ENCODE results near the gene C2orf15.
"Not testable (repeated sequence)": the region's sequence is repeated elsewhere in the genome, so short reads cannot be mapped to it uniquely, and the experiment has no call there.

C2orf15 gene, protein sequence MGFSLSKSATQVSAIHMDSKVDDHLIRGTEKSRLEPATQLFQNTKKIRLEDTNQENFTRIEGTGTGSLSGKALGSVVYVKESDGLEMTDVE
- 0.32 to 2.6 (median 2.1) reads per million in 3 experiments for total RNA-seq

DNA sequence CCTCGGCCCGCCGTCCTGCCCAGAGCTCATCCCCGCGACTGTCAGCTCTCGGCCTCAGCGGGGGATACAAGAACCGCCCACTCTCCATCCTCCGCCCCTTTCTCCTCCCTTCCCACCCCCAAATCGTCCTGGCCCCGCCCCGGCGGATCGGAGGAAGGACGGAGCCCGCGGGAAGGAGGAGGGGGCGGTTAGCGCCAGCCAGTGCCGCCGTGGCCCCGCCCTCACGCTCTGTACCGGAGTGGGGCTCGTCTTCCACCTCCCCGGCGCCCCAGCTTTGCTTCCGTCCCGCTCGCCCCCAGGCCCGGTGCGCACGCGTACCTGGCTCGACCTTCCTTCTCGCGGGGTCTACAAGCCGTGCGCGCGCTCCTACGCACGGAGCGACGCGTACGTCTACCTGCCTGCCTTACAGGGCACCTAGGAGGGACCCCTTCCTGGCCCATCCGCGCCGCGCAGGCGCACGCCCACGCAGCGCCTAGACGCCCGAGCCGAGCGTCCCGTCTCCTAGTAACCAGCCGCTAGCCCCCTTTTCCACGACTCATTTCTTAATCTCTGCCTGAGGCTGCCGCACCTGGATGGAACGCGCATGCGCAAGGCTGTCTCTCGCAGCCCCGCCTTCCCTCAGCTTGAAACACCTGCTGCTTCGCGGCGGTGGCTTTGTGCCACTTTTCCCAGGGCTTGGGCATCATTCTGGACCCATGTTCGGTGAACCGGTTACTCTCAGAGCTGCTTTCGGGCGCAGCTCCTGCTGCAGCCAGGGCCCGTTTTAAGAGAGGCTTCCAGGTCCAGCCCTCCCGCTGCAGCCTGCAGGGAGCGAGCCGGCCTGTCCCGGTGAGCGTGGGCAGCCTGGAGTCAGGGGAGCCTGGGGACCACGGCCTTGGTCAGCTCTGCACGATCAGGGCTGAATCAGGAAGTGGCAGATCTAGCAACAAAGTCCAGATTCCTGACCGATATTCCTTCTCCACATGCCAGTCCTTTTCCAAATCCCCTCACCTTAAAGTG is at the start of gene C2orf15:
Gene C2orf15, plus strand, starts transcription at position 598 of the 999 bp plus-strand sequence. CDS start 8,852 bp downstream, outside the sequence.
- DNase-seq: peak; percentile 97

DNA sequence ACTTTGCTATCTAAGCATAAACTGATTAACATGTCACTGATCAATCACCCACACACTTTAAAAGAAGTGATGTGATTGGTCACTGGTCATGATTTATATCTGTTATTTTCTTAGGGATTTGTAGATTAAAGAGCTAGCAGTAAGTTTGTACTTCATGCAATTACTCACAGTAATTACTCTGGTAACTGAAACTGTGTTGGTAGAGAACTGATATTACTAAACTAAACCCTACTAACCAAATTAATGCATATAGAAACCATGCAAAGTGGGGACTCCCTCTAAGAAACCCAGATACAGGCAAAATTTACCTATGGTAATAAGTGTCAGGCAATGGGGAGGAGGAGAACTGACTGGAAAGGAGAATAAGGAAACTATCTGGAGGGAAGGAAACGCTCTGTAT is 44.8 kb upstream of the C2orf15 start:
- DNase-seq: no peak

DNA sequence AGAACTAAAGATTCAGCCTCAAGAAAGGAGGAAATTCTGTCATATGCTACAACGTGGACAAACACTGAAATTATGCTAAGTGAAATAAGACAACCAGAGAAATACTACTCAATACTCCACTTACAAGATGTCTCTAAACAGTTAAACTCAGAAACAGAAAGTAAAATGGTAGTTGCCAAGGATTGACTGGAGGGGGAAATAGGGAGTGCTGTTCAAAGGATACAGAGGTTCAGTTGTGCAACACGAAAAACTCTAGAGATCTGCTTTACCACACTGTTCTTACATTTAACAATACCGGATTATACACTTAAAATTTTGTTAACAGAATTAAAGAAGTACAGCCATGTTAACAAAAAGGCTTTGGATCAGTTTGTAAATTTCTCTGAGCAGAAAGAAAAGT is 39.8 kb upstream of the C2orf15 start:
- DNase-seq: no peak

DNA sequence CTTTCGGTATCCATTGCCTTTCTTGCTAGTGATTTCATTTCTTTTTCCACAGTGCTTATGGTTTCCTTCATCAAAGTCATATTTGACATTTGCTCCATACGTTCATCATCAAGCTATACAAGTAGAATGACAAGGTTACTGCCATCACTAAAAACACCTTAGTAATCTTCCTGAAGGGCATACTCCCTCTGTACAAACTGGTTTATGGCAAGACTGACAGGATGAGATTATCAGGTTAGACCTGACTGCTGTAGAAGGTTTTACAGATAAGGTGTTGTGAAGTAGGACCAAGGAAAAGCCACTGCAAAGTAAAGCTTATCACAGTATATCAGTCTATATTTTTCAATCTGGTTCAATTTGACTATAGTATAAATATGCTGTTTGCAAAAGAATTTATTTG is 37.5 kb upstream of the C2orf15 start:
- DNase-seq: no peak

DNA sequence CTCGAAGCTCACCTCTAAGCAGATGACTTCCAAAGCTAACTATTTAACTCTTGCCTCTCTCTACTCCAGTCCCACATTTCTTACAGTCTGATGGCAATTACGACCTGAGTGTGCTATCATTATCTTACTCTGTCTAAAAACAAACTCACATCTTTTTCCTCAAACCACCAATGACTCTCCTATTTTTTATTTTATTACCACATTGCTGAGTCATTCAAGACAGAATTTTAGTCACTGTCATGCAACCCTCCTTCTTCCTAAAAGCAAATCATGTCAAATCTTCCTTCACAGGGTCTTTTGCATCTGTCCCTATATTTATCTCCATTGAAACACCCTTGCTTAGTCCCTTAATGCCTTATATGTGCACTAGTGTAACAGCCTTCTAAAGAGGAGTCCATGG is 34.6 kb upstream of the C2orf15 start:
- DNase-seq: no peak

DNA sequence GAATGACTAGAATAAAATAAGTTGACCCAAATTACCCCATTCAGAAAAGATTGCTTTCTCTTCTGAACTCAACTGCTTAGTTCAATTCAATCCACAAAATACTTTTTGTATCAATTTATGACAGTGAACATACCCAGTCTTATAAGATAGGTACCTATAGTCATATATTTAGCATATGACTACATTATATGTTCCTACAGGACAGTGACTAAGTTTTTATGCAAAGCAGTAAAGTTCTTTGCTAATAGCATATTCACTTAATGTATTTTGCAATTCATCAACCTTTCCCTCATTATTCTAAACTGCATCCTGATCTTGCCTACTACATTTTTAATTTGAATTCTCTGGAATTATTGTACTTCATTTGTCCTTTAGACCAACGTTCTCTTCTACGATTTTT is 30.3 kb upstream of the C2orf15 start:
- no peak for DNase-seq

DNA sequence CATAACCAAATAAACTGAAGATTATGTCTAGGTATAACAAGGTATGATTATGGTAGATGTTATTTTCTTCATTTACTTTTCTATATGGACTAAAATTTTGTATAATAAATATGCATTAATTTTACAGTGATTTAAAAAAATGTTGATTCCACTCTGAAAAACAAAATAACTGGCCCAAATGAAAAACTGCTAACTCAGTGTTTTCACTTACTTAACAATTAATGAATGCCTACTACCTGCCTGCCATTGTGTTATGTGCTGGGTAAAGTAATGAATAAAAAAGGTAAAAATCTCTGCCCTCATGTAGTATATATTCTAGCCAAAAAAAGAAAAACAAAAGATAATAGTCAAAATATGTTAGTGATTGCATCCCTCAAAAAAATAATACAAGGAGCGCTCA is 29.6 kb upstream of the C2orf15 start:
- DNase-seq: no peak

DNA sequence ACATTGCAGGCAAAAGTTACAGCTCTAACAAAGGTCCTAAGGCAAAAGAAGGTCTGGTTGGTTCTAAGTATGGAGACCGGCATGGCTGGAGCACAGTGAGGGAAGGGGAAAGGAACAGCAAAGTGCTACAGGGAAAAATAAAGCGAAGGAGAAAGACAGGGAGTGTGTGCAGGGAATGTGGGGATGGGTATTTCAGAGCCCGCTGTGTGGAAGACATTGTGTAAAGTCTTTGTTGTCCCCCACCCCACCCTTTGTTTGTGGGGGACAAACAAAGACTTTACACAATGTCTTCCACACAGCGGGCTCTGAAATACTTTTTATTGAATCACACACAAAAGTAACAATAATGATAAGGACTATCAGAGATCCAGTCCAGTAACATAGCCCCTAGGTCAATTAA is 28.9 kb upstream of the C2orf15 start:
- DNase-seq: no peak

DNA sequence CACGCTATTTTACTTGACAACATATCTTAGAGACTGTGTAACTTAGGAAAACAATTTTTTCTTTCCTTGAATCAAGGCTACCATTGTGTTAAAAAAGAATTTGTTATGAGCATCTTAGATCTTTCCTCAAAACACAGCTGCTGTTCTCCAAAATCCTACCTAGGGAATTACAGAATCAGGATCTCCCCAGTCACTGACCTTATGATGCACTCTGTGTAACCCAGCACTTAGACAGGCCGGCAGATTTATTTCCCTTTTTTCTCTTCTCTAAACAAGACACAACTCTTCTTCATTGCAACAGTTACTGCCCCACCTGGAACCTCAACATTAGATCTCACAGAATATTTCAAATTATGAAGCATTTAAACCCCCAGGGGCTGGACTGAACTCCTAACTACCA is 13.5 kb upstream of the C2orf15 start:
- no peak for DNase-seq

DNA sequence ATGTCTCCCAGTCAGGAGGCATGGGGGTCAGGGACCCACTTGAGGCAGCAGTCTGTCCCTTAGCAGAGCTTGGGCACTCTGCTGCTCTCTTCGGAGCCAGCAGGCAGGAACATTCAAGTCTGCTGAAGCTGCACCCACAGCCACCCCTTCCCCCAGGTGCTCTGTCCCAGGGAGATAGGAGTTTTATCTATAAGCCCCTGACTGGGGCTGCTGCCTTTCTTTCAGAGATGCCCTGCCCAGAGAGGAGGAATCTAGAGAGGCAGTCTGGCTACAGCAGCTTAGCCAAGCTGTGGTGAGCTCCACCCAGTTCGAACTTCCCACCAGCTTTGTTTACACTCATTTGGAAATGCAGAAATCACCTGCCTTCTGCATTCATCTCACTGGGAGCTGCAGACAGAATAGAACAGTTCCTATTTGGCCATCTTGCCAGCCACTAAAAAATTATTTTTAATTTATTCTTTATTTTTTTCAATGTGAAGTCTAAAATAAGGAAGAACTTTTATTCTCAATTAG is 6.4 kb upstream of the C2orf15 start:
- DNase-seq: not testable (repeated sequence)

DNA sequence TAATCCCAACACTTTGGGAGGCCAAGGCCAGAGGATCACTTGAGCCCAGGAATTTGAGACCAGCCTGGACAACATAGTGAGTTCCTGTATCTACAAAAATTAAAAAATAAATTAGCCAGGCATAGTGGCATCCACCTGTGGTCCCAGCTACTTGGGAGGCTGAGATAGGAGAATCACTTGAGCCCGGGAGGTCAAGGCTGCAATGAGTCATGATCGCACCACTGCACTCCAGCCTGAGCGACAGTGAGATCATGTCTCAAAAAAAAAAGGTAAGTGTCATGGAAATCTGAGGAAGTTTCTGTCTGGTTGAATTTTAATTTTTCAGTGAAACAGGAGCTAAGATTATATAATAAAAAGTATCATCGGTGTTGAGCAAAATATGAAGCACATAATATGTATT is 2.5 kb upstream of the C2orf15 start:
- DNase-seq: no peak

DNA sequence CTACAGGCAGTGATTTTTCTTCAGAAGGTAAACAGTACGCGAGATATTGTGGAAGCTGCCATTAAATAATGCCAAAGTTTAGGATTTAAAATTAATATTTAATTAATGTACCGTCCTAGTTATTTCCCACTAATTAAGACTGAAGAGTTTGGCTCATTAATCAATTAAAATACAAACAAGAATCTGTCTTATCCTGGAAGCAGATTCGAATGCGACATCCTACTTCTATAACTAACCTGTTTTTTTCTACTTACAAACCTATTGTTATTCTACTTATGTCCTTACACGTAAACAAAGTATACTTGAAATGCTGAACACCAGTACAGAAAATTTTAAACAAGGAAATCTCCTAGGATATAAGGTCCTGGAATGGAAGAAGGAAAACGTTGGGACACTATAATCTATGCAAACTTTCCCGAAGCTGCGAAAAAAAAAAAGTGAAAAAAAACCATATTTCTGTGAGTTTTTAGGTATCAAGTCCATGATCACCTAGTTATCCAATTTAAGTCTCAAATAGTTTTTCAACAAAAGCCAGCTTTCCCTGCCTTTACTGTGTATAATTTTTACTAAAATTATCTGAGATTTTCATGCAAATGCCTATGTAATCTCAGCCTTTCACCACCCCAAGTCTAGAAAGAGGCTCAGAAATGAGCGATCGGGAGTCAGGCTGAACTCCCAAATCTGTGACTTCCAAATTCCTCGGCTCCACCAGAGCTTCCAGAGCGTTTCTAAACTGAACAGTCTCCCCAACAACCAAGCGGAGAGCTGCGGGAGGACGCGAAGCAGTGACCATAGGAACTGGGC is 1.2 kb upstream of the C2orf15 start:
- DNase-seq: no peak

DNA sequence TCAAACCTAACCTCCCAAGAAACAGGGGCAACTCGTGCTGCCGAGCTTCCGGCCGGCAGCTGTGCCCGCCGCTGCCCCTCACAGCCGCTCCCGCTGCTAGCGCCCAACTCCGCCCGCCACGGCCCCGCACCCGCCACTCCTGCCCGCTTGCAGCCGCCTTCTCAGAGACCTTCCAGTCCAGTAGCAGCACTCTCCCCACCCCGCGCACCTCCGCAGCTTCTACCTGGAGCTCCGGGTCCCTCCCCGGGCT is 722 bp upstream of the C2orf15 start:
- DNase-seq: no peak

DNA sequence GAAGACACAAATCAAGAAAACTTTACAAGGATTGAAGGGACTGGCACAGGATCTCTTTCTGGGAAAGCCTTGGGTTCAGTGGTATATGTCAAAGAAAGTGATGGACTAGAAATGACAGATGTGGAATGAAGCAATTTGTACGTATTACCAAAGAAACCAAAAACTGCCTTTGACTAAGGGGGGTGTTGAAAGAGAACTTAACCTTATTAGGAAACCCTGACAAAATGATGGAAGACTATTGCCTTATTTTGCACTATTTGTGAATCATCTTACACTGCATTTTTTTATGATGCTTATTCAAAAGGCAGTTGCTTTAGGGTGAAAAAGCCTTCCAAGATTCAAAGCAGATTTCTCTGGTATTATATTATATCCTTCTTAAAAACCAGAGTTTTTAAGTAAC is 9.2 kb downstream of the C2orf15 start:
- no peak for DNase-seq

DNA sequence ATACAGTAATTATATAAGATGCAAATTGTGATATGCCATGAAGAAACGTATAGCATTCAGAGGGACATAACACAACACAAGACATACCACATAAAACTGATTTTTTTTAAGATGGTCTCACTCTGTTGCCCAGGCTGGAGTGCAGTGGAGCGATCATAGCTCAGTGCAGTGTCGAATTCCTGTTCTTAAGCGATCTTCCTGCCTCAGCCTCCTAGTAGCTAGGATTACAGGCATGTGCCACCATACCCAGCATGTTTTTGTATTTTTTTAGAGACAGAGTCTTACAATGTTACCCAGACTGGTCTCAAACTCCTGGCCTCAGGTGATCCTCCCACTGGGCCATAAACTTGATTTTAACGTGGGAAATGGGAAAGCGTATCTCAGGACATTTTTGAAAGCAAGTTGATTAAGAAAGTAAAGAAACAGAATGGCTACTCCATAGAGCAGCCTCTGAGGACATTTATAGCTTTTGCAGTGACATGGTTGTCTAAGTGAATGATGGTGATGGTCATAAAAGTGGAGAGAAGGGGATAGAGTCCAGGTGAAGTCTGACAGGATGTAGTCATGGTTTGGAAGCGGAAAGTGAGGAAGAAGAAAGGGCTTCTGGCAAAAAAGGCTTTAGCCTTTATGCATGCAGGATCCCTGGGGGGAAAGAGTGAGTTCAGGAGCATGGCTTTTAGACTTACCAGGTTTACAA is 10.8 kb downstream of the C2orf15 start:
- DNase-seq: no peak

DNA sequence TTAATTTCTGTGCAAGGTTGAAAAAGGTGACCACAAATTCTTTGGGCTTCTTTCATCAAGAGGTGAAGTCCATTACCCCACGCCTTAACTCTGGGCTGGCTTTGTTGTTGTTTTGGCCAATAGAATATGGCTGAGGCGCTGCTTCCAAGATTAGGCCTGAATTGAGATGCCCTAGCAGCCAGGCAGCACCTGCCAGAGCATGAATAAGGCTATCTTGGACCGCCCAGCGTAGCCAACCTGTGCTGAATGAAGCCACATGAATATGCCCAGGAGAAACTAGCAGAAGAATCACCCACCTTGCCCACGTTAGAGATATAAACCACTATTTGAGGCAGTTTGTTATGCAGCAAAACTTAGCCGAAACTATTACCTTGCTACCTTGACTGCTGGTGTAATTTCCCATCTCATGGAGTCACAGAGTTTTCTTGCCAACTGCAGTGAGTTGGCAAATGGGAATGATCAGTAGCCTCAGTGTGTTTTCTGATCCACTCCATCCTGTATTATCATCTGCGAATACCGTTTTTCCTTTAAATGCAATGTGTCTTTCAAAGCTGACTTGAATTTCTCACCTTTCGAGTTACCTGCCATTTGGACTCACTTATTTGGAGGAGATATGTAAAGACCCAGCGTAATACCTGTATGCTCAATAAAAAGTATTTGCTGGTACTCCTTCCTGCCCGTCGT is 12.6 kb downstream of the C2orf15 start:
- no peak for DNase-seq

DNA sequence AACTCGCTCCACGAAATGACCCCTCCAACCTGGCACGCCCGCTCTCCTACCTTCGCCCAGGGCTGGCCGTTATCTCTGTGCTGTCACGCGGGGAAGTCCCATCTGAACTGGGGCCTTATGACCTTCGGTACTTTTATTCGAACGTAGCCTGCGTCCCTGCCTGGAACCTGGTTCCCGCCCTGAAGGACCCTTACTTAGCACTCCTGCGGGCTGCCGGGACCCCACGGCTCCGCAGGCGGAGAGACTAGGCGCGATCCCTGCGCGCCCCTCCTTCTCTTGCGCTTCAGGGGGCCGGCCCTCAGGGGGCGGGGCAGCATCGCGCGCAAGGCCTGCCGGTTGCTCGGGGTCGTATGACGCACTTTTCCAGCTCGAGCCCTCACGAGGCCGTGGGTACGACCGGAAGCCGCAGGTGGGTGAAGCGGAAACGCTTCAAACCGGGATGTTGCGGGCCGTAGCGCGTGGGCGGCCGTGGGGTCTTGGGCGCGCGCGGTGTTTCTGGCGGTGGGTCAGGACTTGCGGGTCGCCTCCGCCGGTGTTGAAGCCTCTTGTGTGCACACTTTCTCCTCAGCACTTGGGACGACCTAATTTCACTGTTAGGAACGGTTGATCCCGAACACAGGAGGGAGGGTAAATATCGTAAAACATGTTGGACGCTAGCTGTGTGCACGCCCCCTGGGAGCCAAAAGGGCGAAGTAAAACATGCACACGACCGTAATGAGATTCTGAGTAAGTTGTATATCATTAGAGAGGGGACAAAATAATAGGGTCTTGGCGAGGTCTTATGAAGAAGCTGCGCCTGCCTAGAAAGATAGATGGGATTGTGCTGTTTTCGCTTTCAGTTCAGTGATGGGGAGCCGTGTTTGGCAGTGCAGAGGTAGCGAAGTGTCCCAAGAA is 13.4 kb downstream of the C2orf15 start, which contains the start of the genes LIPT1 and TSGA10:
Gene LIPT1, plus strand, starts transcription at position 325 of the 894 bp plus-strand sequence. CDS start 6,991 bp downstream, outside the sequence.
Gene TSGA10, minus strand, starts transcription at position 300 of the 894 bp plus-strand sequence. CDS start 45,503 bp downstream, outside the sequence.
- peak; percentile 92 for DNase-seq

DNA sequence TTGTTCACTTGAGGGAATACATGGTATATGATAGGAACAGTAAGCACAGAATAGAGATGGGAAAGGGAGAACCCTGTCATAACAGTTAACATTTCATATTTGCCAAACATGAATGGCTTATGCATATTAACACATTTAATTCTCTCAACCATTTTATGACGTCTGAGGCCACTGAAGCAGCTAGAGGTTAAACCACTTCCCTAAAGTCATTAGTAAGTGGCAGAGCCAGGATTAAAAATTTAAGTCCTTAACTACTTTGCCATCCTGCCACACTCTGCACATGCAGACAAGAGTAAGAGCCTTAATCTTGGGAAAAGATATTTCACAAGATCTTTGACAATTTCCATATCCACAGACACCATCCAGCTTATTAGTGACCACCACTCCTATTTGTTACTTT is 15.4 kb downstream of the C2orf15 start:
- DNase-seq: no peak

DNA sequence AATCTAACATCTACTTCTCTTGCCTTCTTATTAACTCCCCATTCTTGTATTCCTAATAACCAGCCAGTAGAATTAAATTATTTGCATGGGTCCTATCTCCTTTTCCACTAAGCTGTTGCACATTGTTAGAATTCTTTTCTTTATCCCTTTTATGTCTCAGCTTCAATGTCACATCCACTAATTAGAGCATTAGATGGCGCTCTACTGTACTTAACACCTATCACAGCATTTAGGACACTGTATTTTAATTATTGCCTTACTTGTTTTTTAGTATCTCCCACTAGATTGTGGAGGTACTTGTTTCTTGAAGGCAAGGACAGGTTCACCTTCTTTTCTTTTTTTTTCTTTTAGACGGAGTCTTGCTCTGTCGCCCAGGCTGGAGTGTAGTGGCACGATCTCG is 17.1 kb downstream of the C2orf15 start:
- no peak for DNase-seq

DNA sequence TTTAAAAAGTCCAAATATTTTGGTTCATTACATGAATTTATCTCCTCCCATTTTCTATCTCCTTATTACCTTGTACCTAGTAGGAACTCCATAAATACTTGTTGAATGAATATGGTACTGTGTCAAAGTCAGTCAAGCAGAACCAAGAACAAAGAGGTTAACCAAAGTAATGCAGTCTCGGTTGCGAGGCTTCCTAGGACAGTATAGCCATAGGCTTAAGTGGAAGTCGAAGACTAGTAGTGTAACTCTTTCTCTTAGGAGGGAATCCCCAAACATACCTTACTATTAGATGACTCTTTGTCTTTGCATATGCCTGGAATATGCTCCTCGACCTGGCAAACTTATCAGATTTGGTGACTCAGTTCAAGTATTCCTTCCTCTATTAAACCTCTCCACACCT is 18.1 kb downstream of the C2orf15 start:
- no peak for DNase-seq

DNA sequence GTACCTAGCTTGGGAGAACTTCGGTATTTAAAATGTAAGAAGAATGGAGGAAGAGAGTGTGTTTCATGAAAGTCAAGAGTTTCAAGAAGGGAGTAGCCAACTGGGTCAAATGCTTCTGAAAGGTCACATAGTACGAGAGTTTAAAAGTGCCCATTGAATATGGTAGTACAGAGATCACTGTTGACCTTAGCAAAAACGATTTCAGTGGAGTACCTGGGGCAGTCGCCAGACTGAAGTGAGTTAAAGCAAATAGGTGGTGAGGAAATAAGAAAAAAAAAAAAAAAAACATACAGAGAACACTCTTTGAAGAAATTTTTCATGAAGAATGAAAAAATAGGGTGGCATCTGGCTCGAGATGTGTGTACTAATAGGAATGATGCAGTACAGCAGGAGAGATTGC is 24.7 kb downstream of the C2orf15 start:
- no peak for DNase-seq
